SK-N-SH (cell line): Measurements from ENCODE around the gene ZNF69. TPM values are rescaled to one million over a fixed set of nuclear protein-coding genes. Genes with fewer than 3 reads are reported as not detected.
"Not testable (repeated sequence)": the region's sequence is repeated elsewhere in the genome, so short reads cannot be mapped to it uniquely, and the experiment has no call there.

Source experiments
- CTCF ChIA-PET: fragments of 300-600, 350-600 bp; formaldehyde crosslinking; extraction: SDS; loops from one replicate; lab custom pipeline; 2021; lab: Yijun Ruan, JAX
- POLR2A ChIA-PET: fragments of 350-600 bp; sonication (Branson Sonifier 250); formaldehyde crosslinking; extraction: SDS; loops from one replicate; lab custom pipeline; 2020; ENCODE audit warnings: antibody characterized with exemption, inconsistent platforms; lab: Yijun Ruan, JAX
- DNase-seq: peaks from one replicate; pipeline ENCODE4 v3.0.0; 2012
- H2AFZ ChIP-seq: fragments of 200-600 bp; sonication (generic); 2 replicates; pipeline ENCODE4 v1.8.1; 2016; ENCODE audit warnings: antibody characterized with exemption, mild to moderate bottlenecking, low read depth
- H3F3A ChIP-seq: fragments of 200-600 bp; sonication (generic); replicated peaks from 2 replicates; pipeline ENCODE3; 2016; ENCODE audit warnings: antibody characterized with exemption, mild to moderate bottlenecking; ENCODE audit not compliant: insufficient read depth
- H3K27ac ChIP-seq, 2 experiments: fragments of 200-500 bp in 1 of 2; fragments of 200-600 bp in 1 of 2; sonication (Bioruptor generic) in 1 of 2; sonication (generic), shearing (Covaris generic) in 1 of 2; 2 replicates each; pipeline versions ENCODE4 v1.5.1 to v1.6.1; 2014 to 2016; ENCODE audit warnings: low read depth in 2 of 2, inconsistent platforms in 1 of 2, low read length in 1 of 2, mild to moderate bottlenecking in 1 of 2, mixed read lengths in 1 of 2
- H3K27me3 ChIP-seq: fragments of 200-600 bp; sonication (generic), shearing (Covaris generic); 2 replicates; pipeline ENCODE4 v1.6.1; 2016; ENCODE audit warnings: mixed run types; ENCODE audit not compliant: insufficient read depth
- H3K36me3 ChIP-seq, 2 experiments: fragments of 200-500 bp in 1 of 2; fragments of 200-600 bp in 1 of 2; sonication (Bioruptor generic) in 1 of 2; sonication (generic) in 1 of 2; replicated peaks in 1 of 2; 2 replicates each; pipeline versions ENCODE3 to v1.5.1; 2014 to 2016; ENCODE audit warnings: low read length in 1 of 2, mild to moderate bottlenecking in 1 of 2; ENCODE audit not compliant: insufficient read depth in 2 of 2, control insufficient read depth in 1 of 2
- H3K4me1 ChIP-seq, 2 experiments: fragments of 200-500 bp in 1 of 2; fragments of 200-600 bp in 1 of 2; sonication (Bioruptor generic) in 1 of 2; sonication (generic), shearing (Covaris generic) in 1 of 2; 2 replicates each; pipeline versions ENCODE4 v1.5.1 to v1.6.1; 2014 to 2016; ENCODE audit warnings: low read depth in 1 of 2, low read length in 1 of 2, mixed run types in 1 of 2; ENCODE audit not compliant: insufficient read depth in 2 of 2, control insufficient read depth in 1 of 2
- H3K4me2 ChIP-seq: fragments of 200-600 bp; sonication (generic), shearing (Covaris generic); 2 replicates; pipeline ENCODE4 v1.6.1; 2017; ENCODE audit warnings: mixed run types
- H3K4me3 ChIP-seq, 2 experiments: fragments of 200-500 bp in 1 of 2; fragments of 200-600 bp in 1 of 2; sonication (Bioruptor generic) in 1 of 2; sonication (generic), shearing (Covaris generic) in 1 of 2; 2 replicates each; pipeline versions ENCODE4 v1.5.1 to v1.8.1; 2014 to 2016; ENCODE audit warnings: low read depth in 2 of 2, inconsistent platforms in 1 of 2, low read length in 1 of 2, mild to moderate bottlenecking in 1 of 2, mixed read lengths in 1 of 2, moderate library complexity in 1 of 2
- H3K79me2 ChIP-seq: fragments of 200-600 bp; sonication (generic); 2 replicates; pipeline ENCODE4 v1.8.1; 2017; ENCODE audit warnings: mild to moderate bottlenecking; ENCODE audit not compliant: insufficient read depth
- H3K9ac ChIP-seq: fragments of 200-600 bp; sonication (generic); 2 replicates; pipeline ENCODE4 v1.6.1; 2017; ENCODE audit warnings: mixed run types
- H3K9me2 ChIP-seq: fragments of 200-600 bp; sonication (generic); 2 replicates; pipeline ENCODE4 v1.6.1; 2017; ENCODE audit warnings: mixed run types
- H3K9me3 ChIP-seq: fragments of 200-600 bp; sonication (generic); 2 replicates; pipeline ENCODE4 v1.6.1; 2017; ENCODE audit warnings: mixed run types, mild to moderate bottlenecking, moderate library complexity
- H4K20me1 ChIP-seq: fragments of 200-600 bp; sonication (generic); 2 replicates; pipeline ENCODE4 v1.6.1; 2017; ENCODE audit warnings: mild to moderate bottlenecking, mixed run types; ENCODE audit not compliant: insufficient read depth
- NFIC ChIP-seq: IDR thresholded peaks from 2 replicates; pipeline ENCODE4 v1.4.0; 2012; ENCODE audit warnings: borderline replicate concordance
- RFX5 ChIP-seq: IDR thresholded peaks from 2 replicates; pipeline ENCODE4 v1.6.1; 2012; ENCODE audit warnings: mild to moderate bottlenecking, improper control_type of control experiment, low read length
- USF1 ChIP-seq: IDR thresholded peaks from 2 replicates; pipeline ENCODE4 v1.4.0; 2012; ENCODE audit warnings: low read depth, borderline replicate concordance
- WGBS: methylation state at CpG from one replicate; pipeline ENCODE4 v1.1.6; 2017; ENCODE audit warnings: low lambda C conversion rate; 5-methylcytosine and 5-hydroxymethylcytosine counted together
- polyA plus RNA-seq, 3 experiments: library from polyadenylated mRNA; depleted of rRNA; stranded (reverse); fragments of >200 nt; gene quantifications; 2 replicates each; pipeline ENCODE4 v1.2.3, GENCODE V29; 2012

The ZNF69 gene
- polyA plus RNA-seq, 1 of the 3 experiments (the other 2 are of a cell fraction) = 0.58 TPM

GRCh38 chr19:11905928-11906327, 18.3 kb downstream of the ZNF69 start:
- Histone ChIP-seq H3K4me2 (no peak overlapping the region), H3K9me3 (peaks cover 18% of the 10 kb centered on the region), H3K27ac (no peak overlapping the region), H3F3A (no peaks in the 10 kb centered on the region), H3K4me3 (peak overlapping the region in 1 of 2 experiments; percentile 25; a peak in 1 of 4 replicates), H3K9ac (no peak overlapping the region), H3K36me3 (peaks cover 11 to 13% of the 10 kb centered on the region in 2 experiments), H3K4me1 (no peaks in the 10 kb centered on the region), H3K9me2 (no peaks in the 10 kb centered on the region), H2AFZ (no peak overlapping the region), H3K27me3 (no peaks in the 10 kb centered on the region), H3K79me2 (no peaks in the 10 kb centered on the region), H4K20me1 (no peaks in the 10 kb centered on the region)
- 33% methylated on average over 3 of the region's 3 CpGs for WGBS
- DNase-seq = no peak
- no peak for TF ChIP-seq RFX5
- TF ChIP-seq NFIC = no peak
- TF ChIP-seq USF1 = no peak
- ChIA-PET POLR2A (no interaction called here), CTCF (interaction anchor here (1.4 kb wide), 1 partner anchor 108 kb away, joined by 5 read pairs; no protein-coding TSS in a partner anchor)

GRCh38 chr19:11911937-11912336, 24.4 kb downstream of the ZNF69 start:
- H3K9ac ChIP-seq, H4K20me1 ChIP-seq, H3K79me2 ChIP-seq, H2AFZ ChIP-seq, H3K27ac ChIP-seq, H3K9me2 ChIP-seq, H3K4me3 ChIP-seq, POLR2A ChIA-PET, DNase-seq, H3K27me3 ChIP-seq, H3K4me1 ChIP-seq, H3F3A ChIP-seq, H3K4me2 ChIP-seq, H3K36me3 ChIP-seq: not testable (repeated sequence)
- CTCF ChIA-PET = interaction anchor here (0.6 kb wide), 1 partner anchor 762 kb away, joined by 3 read pairs; no protein-coding TSS in a partner anchor
- peaks cover 16% of the 10 kb centered on the region; the same call in 1 of the 2 replicates for H3K9me3 ChIP-seq
- WGBS = 20% methylated on average over 1 of the region's 1 CpG

GRCh38 chr19:11914417-11915051, 27.0 kb downstream of the ZNF69 start:
- H3F3A ChIP-seq, POLR2A ChIA-PET, H3K4me1 ChIP-seq, H4K20me1 ChIP-seq, H3K27ac ChIP-seq, H3K79me2 ChIP-seq, H3K27me3 ChIP-seq, H3K9me2 ChIP-seq, H3K4me3 ChIP-seq, H3K9ac ChIP-seq, DNase-seq, H3K4me2 ChIP-seq, H2AFZ ChIP-seq, H3K36me3 ChIP-seq: not testable (repeated sequence)
- peaks cover 15% of the 10 kb centered on the region; the same call in 1 of the 2 replicates for H3K9me3 ChIP-seq
- 44% methylated on average over 3 of the region's 4 CpGs for WGBS
- CTCF ChIA-PET = interaction anchor here (1.2 to 2.4 kb wide), 2 partner anchors 9 to 40 kb away, joined by 3 to 11 read pairs; no protein-coding TSS in a partner anchor
